Measurements from ENCODE around the gene CEMIP.

DNA sequence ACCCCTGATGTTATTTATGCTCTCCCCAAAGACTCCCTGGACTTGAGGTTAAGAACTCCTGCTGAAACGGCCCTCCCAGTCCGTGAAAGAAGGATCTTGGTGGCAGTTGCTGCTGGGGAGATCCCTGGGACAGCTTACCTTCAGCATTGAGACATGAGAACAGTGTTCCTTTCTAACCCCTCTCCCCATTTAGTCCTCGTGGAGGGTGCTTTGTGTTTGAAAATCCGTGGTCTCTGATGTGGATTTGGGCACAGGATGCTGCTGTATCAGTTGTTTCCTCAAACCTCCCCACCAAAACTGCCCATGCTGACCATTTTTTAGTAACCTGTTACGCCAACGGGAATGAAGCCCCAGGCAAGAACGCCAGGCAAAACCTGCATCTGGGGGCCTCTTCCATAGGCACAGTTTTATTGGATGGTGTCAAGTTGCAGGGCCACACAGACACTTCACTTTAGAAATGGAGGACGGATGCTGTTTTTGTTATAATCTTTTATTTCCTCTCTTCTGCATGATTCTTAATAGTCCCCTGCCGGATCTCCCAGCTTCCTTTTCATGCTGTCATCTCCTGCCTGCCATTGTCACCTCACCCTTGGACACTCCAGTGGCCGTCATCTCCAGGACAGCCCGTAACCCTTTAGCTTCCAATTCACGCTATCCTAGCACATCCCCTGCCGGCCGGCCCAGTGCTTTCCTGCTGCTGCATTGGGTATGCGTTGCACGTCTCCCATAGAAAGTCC, 31.7 kb upstream of the CEMIP start:
- TF ChIP-seq, protein P1, sequence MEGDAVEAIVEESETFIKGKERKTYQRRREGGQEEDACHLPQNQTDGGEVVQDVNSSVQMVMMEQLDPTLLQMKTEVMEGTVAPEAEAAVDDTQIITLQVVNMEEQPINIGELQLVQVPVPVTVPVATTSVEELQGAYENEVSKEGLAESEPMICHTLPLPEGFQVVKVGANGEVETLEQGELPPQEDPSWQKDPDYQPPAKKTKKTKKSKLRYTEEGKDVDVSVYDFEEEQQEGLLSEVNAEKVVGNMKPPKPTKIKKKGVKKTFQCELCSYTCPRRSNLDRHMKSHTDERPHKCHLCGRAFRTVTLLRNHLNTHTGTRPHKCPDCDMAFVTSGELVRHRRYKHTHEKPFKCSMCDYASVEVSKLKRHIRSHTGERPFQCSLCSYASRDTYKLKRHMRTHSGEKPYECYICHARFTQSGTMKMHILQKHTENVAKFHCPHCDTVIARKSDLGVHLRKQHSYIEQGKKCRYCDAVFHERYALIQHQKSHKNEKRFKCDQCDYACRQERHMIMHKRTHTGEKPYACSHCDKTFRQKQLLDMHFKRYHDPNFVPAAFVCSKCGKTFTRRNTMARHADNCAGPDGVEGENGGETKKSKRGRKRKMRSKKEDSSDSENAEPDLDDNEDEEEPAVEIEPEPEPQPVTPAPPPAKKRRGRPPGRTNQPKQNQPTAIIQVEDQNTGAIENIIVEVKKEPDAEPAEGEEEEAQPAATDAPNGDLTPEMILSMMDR (IDR thresholded peaks at IDR 0.05; ENCODE audit: insufficient read depth, low read length): no peak
- no peak for TF ChIP-seq POLR2AphosphoS5 (IDR thresholded peaks at IDR 0.05; ENCODE audit: low read depth)
- no peak for TF ChIP-seq GABPA (IDR thresholded peaks at IDR 0.05; ENCODE audit: low read depth)

Measured in HL-60 (cell line).